ENCODE measurements around the gene HIPK1. TPM values are rescaled to one million over a fixed set of nuclear protein-coding genes. Genes with fewer than 3 reads are reported as not detected.

Gene HIPK1
- total and polyA plus RNA-seq, 2 of the 13 experiments (the other 11 are each of a cell fraction or from before 2014, with no cell fraction given), result 20.8 to 33.4 TPM

DNA sequence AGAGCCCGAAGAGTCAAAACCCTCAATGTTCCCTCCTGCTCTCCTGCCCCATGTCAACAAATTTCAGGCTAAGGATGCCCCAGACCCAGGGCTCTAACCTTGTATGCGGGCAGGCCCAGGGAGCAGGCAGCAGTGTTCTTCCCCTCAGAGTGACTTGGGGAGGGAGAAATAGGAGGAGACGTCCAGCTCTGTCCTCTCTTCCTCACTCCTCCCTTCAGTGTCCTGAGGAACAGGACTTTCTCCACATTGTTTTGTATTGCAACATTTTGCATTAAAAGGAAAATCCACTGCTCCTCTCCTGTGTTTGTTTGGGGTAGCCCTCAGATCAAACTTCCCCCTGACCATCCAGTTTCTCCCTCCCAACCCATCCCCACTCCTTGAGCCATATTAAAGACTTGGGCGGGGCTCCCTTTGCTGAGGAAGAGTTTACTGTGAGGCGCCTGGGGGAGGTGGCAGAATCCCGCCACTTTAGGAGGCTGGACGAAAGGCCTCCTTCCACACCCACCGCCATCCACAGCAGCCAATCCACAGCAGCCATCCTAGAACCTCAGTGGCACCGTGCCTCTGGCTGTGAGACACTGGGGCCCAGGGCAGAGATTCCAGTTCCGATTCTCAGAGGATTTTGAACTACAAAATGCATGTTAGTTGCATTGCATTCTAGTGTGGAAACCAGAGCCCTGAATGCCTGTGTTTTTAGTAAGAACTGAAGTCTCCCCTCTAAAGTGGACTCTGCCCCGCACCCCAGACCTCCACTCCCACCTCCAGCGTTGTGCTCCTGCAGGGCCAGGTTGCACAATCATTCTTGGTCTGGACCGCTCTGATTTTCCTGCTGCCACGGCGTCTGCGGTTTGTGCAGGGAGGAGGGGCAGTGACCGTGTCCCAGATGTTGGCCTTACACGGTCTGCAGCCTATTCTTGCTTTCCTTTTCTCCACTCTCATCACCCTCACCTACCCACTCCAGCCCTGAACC lies 53.1 kb downstream of the HIPK1 start (continued):
- TF ChIP-seq TCF12 (IDR thresholded peaks at IDR 0.05) (no peak), TCF12 (CRISPR knock-in tag; IDR thresholded peaks at IDR 0.05) (no peak), SYNCRIP (IDR thresholded peaks at IDR 0.05; ENCODE audit: insufficient read depth, low read depth, low read length) (no peak), THAP8 (CRISPR knock-in tag; IDR thresholded peaks at IDR 0.05; ENCODE audit: borderline replicate concordance) (no peak), ZNF766 (CRISPR knock-in tag; IDR thresholded peaks at IDR 0.05; ENCODE audit: borderline replicate concordance) (no peak), ZSCAN12 (CRISPR knock-in tag; IDR thresholded peaks at IDR 0.05) (no peak), ZNF883 (CRISPR knock-in tag; IDR thresholded peaks at IDR 0.05; ENCODE audit: not compliant biosample characterization) (no peak), FLYWCH1 (CRISPR knock-in tag; IDR thresholded peaks at IDR 0.05) (no peak), ZNF446 (CRISPR knock-in tag; IDR thresholded peaks at IDR 0.05) (no peak), HOXD1 (CRISPR knock-in tag; IDR thresholded peaks at IDR 0.05) (no peak), CBX5 (CRISPR knock-in tag; IDR thresholded peaks at IDR 0.05; ENCODE audit: borderline replicate concordance) (no peak), NONO (IDR thresholded peaks at IDR 0.05) (no peak), NONO (CRISPR knock-in tag; conservative IDR thresholded peaks at IDR 0.05) (no peak), ZNF530 (CRISPR knock-in tag; IDR thresholded peaks at IDR 0.05; ENCODE audit: low read depth) (no peak), ZNF260 (CRISPR knock-in tag; IDR thresholded peaks at IDR 0.05; ENCODE audit: borderline replicate concordance, low read depth) (no peak), CENPX (CRISPR knock-in tag; IDR thresholded peaks at IDR 0.05) (no peak), ZNF570 (CRISPR knock-in tag; IDR thresholded peaks at IDR 0.05; ENCODE audit: borderline replicate concordance) (no peak), ZBTB37 (CRISPR knock-in tag; IDR thresholded peaks at IDR 0.05) (no peak), MAZ (IDR thresholded peaks at IDR 0.05; ENCODE audit: borderline replicate concordance, low read depth, low read length) (no peak), MAZ (CRISPR knock-in tag; IDR thresholded peaks at IDR 0.05; ENCODE audit: low read depth) (no peak), TGIF2 (CRISPR knock-in tag; IDR thresholded peaks at IDR 0.05) (no peak), MED1 (CRISPR knock-in tag; IDR thresholded peaks at IDR 0.05) (no peak)
- TF ChIP-seq, protein P1, sequence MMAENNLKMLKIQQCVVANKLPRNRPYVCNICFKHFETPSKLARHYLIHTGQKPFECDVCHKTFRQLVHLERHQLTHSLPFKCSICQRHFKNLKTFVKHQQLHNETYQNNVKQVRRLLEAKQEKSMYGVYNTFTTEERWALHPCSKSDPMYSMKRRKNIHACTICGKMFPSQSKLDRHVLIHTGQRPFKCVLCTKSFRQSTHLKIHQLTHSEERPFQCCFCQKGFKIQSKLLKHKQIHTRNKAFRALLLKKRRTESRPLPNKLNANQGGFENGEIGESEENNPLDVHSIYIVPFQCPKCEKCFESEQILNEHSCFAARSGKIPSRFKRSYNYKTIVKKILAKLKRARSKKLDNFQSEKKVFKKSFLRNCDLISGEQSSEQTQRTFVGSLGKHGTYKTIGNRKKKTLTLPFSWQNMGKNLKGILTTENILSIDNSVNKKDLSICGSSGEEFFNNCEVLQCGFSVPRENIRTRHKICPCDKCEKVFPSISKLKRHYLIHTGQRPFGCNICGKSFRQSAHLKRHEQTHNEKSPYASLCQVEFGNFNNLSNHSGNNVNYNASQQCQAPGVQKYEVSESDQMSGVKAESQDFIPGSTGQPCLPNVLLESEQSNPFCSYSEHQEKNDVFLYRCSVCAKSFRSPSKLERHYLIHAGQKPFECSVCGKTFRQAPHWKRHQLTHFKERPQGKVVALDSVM (CRISPR knock-in tag; IDR thresholded peaks at IDR 0.05), result no peak
- TF ChIP-seq, protein P2, sequence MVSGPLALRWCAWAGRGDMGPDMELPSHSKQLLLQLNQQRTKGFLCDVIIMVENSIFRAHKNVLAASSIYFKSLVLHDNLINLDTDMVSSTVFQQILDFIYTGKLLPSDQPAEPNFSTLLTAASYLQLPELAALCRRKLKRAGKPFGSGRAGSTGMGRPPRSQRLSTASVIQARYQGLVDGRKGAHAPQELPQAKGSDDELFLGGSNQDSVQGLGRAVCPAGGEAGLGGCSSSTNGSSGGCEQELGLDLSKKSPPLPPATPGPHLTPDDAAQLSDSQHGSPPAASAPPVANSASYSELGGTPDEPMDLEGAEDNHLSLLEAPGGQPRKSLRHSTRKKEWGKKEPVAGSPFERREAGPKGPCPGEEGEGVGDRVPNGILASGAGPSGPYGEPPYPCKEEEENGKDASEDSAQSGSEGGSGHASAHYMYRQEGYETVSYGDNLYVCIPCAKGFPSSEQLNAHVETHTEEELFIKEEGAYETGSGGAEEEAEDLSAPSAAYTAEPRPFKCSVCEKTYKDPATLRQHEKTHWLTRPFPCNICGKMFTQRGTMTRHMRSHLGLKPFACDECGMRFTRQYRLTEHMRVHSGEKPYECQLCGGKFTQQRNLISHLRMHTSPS (CRISPR knock-in tag; IDR thresholded peaks at IDR 0.05; ENCODE audit: low read depth), result no peak
